ENCODE data around the gene ESAM.

GRCh38 chr11:124749912-124750311, 12.2 kb downstream of the ESAM start:
- TF ChIP-seq CTCF (IDR thresholded peaks at IDR 0.05) (no peak), POLR2A (IDR thresholded peaks at IDR 0.05) (no peak)

Measured in esophagus squamous epithelium (tissue), 4 donors.